Stomach smooth muscle (tissue), 2 donors: ENCODE data around the gene UGT2A3.
"Not testable (repeated sequence)": the region's sequence is repeated elsewhere in the genome, so short reads cannot be mapped to it uniquely, and the experiment has no call there.

Experiments used
- H3K27ac ChIP-seq: one replicate; pipeline ENCODE4 v1.7.0; 2013; ENCODE audit warnings: mild to moderate bottlenecking, low read length, inconsistent platforms
- H3K27me3 ChIP-seq, 2 donors: one replicate each; pipeline ENCODE4 v1.7.0; 2013; ENCODE audit warnings: low read length in 2 of 2; ENCODE audit not compliant: insufficient read depth in 2 of 2, control insufficient read depth in 1 of 2
- H3K36me3 ChIP-seq, 2 donors: one replicate each; pipeline ENCODE4 v1.7.0; 2013; ENCODE audit warnings: low read length in 2 of 2; ENCODE audit not compliant: control insufficient read depth in 2 of 2, insufficient read depth in 2 of 2
- H3K4me1 ChIP-seq: one replicate; pipeline ENCODE4 v1.7.0; 2013; ENCODE audit warnings: low read length; ENCODE audit not compliant: control insufficient read depth, insufficient read depth
- H3K4me3 ChIP-seq, 2 donors: one replicate each; pipeline ENCODE4 v1.7.0; 2013; ENCODE audit warnings: low read length in 2 of 2
- H3K9ac ChIP-seq, 2 donors: one replicate each; pipeline ENCODE4 v1.7.0; 2013; ENCODE audit warnings: low read length in 2 of 2, mild to moderate bottlenecking in 1 of 2
- H3K9me3 ChIP-seq, 2 donors: one replicate each; pipeline ENCODE4 v1.7.0; 2013; ENCODE audit warnings: low read length in 2 of 2; ENCODE audit not compliant: control insufficient read depth in 2 of 2
- donor health status: healthy.
- donor health status: Pancreatic carcinoma.

UGT2A3 gene

GRCh38 chr4:68953056-68953596 lies 1.5 kb upstream of the UGT2A3 start:
- H3K9ac ChIP-seq, result no peak overlapping the region
- H3K27ac ChIP-seq, result no peak overlapping the region
- no peaks in the 10 kb centered on the region for H3K36me3 ChIP-seq
- no peaks in the 10 kb centered on the region for H3K4me1 ChIP-seq
- no peak overlapping the region for H3K4me3 ChIP-seq
- no peaks in the 10 kb centered on the region for H3K27me3 ChIP-seq
- peaks cover 0 to under 1% of the 10 kb centered on the region in 2 donors for H3K9me3 ChIP-seq

GRCh38 chr4:68951806-68952585 lies 392 bp upstream of the UGT2A3 start:
- Histone ChIP-seq H3K27ac (no peak overlapping the region), H3K4me1 (no peaks in the 10 kb centered on the region), H3K4me3 (no peak overlapping the region), H3K27me3 (no peaks in the 10 kb centered on the region), H3K9me3 (peaks cover 0 to 3% of the 10 kb centered on the region in 2 donors), H3K9ac (no peak overlapping the region), H3K36me3 (no peaks in the 10 kb centered on the region)

GRCh38 chr4:68950033-68950432 lies 1.6 kb downstream of the UGT2A3 start:
- Histone ChIP-seq H3K27me3 (no peaks in the 10 kb centered on the region), H3K9me3 (peaks cover 0 to 3% of the 10 kb centered on the region in 2 donors), H3K27ac (no peak overlapping the region), H3K4me1 (no peaks in the 10 kb centered on the region), H3K36me3 (no peaks in the 10 kb centered on the region), H3K4me3 (no peak overlapping the region), H3K9ac (no peak overlapping the region)

- Histone ChIP-seq H3K4me1 (no peaks in the 10 kb centered on the region), H3K27ac (no peak overlapping the region), H3K36me3 (no peaks in the 10 kb centered on the region), H3K9me3 (peaks cover 0 to 3% of the 10 kb centered on the region in 2 donors), H3K9ac (no peak overlapping the region), H3K27me3 (no peaks in the 10 kb centered on the region), H3K4me3 (no peak overlapping the region)
Observed at GRCh38 chr4:68948985-68949384, 2.6 kb downstream of the UGT2A3 start.

- Histone ChIP-seq H3K9ac (no peak overlapping the region), H3K27me3 (no peaks in the 10 kb centered on the region), H3K27ac (no peak overlapping the region), H3K36me3 (no peaks in the 10 kb centered on the region), H3K4me3 (no peak overlapping the region), H3K9me3 (peaks cover 0 to 3% of the 10 kb centered on the region in 2 donors), H3K4me1 (no peaks in the 10 kb centered on the region)
Observed at GRCh38 chr4:68948044-68948743, 3.4 kb downstream of the UGT2A3 start.

- Histone ChIP-seq H3K4me3 (no peak overlapping the region), H3K4me1 (no peaks in the 10 kb centered on the region), H3K27ac (no peak overlapping the region), H3K9me3 (no peaks in the 10 kb centered on the region), H3K36me3 (no peaks in the 10 kb centered on the region), H3K9ac (no peak overlapping the region), H3K27me3 (no peaks in the 10 kb centered on the region)
Observed at GRCh38 chr4:68929076-68929737, 22.4 kb downstream of the UGT2A3 start.

- Histone ChIP-seq H3K27me3 (no peaks in the 10 kb centered on the region), H3K4me3 (no peak overlapping the region), H3K36me3 (no peaks in the 10 kb centered on the region), H3K27ac (no peak overlapping the region), H3K4me1 (no peaks in the 10 kb centered on the region), H3K9ac (no peak overlapping the region), H3K9me3 (no peaks in the 10 kb centered on the region)
Observed at GRCh38 chr4:68927165-68927564, 24.4 kb downstream of the UGT2A3 start.

GRCh38 chr4:68922202-68922601 lies 29.4 kb downstream of the UGT2A3 start:
- not testable (repeated sequence) for H3K4me1 ChIP-seq, H3K27me3 ChIP-seq, H3K9ac ChIP-seq, H3K36me3 ChIP-seq, H3K4me3 ChIP-seq, H3K27ac ChIP-seq, H3K9me3 ChIP-seq

GRCh38 chr4:68921051-68921450 lies 30.6 kb downstream of the UGT2A3 start:
- H3K9me3 ChIP-seq, result no peaks in the 10 kb centered on the region
- H3K9ac ChIP-seq, result no peak overlapping the region
- H3K27ac ChIP-seq, result no peak overlapping the region
- no peaks in the 10 kb centered on the region for H3K4me1 ChIP-seq
- no peaks in the 10 kb centered on the region for H3K27me3 ChIP-seq
- H3K4me3 ChIP-seq, result no peak overlapping the region
- no peaks in the 10 kb centered on the region for H3K36me3 ChIP-seq

GRCh38 chr4:68917016-68917415 lies 34.6 kb downstream of the UGT2A3 start:
- Histone ChIP-seq H3K36me3 (no peaks in the 10 kb centered on the region), H3K9ac (no peak overlapping the region), H3K4me3 (no peak overlapping the region), H3K27me3 (no peaks in the 10 kb centered on the region), H3K4me1 (no peaks in the 10 kb centered on the region), H3K27ac (no peak overlapping the region), H3K9me3 (no peaks in the 10 kb centered on the region)
